Activated CD4-positive, alpha-beta T cell treated with anti-CD3 and anti-CD28 coated beads, Interleukin-10, Interleukin-2, amounts not matched to agents 100 ng/mL and 50 ng/mL, durations not matched to agents 16 hours and 8 hours (primary cell): ENCODE results near the gene SOX14.

Experiments
- DNase-seq: peaks from one replicate; pipeline ENCODE4 v3.0.0-alpha.2; 2020

The SOX14 gene

GRCh38 chr3:137764001-137764433, at the start of gene SOX14:
Gene SOX14, plus strand, starts transcription at chr3:137764315. Its CDS starts 470 bp downstream, at chr3:137764785.
- no peak for DNase-seq

- no peak for DNase-seq
Observed at GRCh38 chr3:137714551-137714950, 49.6 kb upstream of the SOX14 start.

GRCh38 chr3:137724240-137724639, 39.9 kb upstream of the SOX14 start:
- DNase-seq: no peak

GRCh38 chr3:137737208-137737607, 26.9 kb upstream of the SOX14 start:
- DNase-seq: no peak

GRCh38 chr3:137738710-137739109, 25.4 kb upstream of the SOX14 start:
- no peak for DNase-seq

- DNase-seq: no peak
Observed at GRCh38 chr3:137743608-137744007, 20.5 kb upstream of the SOX14 start.

GRCh38 chr3:137746808-137747207, 17.3 kb upstream of the SOX14 start:
- DNase-seq: no peak

GRCh38 chr3:137759505-137759904, 4.6 kb upstream of the SOX14 start:
- DNase-seq: no peak

- no peak for DNase-seq
Observed at GRCh38 chr3:137760341-137761098, 3.6 kb upstream of the SOX14 start.

GRCh38 chr3:137761099-137761562, 3.0 kb upstream of the SOX14 start:
- no peak for DNase-seq

- no peak for DNase-seq
Observed at GRCh38 chr3:137761563-137762503, 2.3 kb upstream of the SOX14 start.

GRCh38 chr3:137762674-137763593, 1.2 kb upstream of the SOX14 start:
- DNase-seq: no peak

- DNase-seq: no peak
Observed at GRCh38 chr3:137763594-137763938, 549 bp upstream of the SOX14 start.

- no peak for DNase-seq
Observed at GRCh38 chr3:137764563-137765309, 621 bp downstream of the SOX14 start.

- DNase-seq: no peak
Observed at GRCh38 chr3:137765310-137766033, 1.4 kb downstream of the SOX14 start.

- no peak for DNase-seq
Observed at GRCh38 chr3:137766041-137766875, 2.1 kb downstream of the SOX14 start.

GRCh38 chr3:137766876-137767537, 2.9 kb downstream of the SOX14 start:
- no peak for DNase-seq

- no peak for DNase-seq
Observed at GRCh38 chr3:137767538-137768360, 3.6 kb downstream of the SOX14 start.
